ENCODE measurements around the gene HAND1.
"Not testable (repeated sequence)": the region's sequence is repeated elsewhere in the genome, so short reads cannot be mapped to it uniquely, and the experiment has no call there.

HAND1 gene

GRCh38 chr5:154521756-154522155 lies 43.7 kb upstream of the HAND1 start:
- TF ChIP-seq, protein P1, sequence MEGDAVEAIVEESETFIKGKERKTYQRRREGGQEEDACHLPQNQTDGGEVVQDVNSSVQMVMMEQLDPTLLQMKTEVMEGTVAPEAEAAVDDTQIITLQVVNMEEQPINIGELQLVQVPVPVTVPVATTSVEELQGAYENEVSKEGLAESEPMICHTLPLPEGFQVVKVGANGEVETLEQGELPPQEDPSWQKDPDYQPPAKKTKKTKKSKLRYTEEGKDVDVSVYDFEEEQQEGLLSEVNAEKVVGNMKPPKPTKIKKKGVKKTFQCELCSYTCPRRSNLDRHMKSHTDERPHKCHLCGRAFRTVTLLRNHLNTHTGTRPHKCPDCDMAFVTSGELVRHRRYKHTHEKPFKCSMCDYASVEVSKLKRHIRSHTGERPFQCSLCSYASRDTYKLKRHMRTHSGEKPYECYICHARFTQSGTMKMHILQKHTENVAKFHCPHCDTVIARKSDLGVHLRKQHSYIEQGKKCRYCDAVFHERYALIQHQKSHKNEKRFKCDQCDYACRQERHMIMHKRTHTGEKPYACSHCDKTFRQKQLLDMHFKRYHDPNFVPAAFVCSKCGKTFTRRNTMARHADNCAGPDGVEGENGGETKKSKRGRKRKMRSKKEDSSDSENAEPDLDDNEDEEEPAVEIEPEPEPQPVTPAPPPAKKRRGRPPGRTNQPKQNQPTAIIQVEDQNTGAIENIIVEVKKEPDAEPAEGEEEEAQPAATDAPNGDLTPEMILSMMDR (IDR thresholded peaks at IDR 0.05; ENCODE audit: low read depth, low read length), result no peak

GRCh38 chr5:154520861-154521453 lies 42.9 kb upstream of the HAND1 start:
- DNase-seq (ENCODE audit: extremely low read depth, low read depth), result no peak
- TF ChIP-seq, protein P1 (IDR thresholded peaks at IDR 0.05; ENCODE audit: low read depth, low read length), result peak; percentile 57

More at GRCh38 chr5:154521756-154522155, 43.7 kb upstream of the HAND1 start:
- DNase-seq (ENCODE audit: extremely low read depth, low read depth), result no peak

DNA sequence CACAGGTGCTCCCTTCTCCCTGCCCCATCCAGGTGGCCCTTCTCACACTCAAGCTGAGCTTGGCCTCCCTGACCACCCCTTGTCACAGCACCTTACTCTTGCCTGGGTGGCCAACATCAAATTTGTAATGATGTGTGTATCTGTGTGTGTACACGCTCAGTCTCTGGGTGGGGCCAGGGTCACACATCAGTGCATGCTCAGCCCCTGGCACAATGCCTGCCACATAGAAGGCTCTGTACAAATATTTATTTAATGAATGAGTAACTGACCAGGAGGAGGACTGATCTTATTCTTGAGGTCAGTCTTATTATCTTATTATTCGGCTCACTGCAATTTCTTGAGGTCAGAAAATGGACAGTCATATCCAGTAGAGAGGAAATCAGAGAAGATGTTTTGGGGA lies 41.3 kb upstream of the HAND1 start:
- DNase-seq (ENCODE audit: extremely low read depth, low read depth), result peak; percentile 8
- TF ChIP-seq, protein P1 (IDR thresholded peaks at IDR 0.05; ENCODE audit: low read depth, low read length), result no peak

GRCh38 chr5:154518438-154518867 lies 40.4 kb upstream of the HAND1 start:
- DNase-seq (ENCODE audit: extremely low read depth, low read depth), result no peak

DNA sequence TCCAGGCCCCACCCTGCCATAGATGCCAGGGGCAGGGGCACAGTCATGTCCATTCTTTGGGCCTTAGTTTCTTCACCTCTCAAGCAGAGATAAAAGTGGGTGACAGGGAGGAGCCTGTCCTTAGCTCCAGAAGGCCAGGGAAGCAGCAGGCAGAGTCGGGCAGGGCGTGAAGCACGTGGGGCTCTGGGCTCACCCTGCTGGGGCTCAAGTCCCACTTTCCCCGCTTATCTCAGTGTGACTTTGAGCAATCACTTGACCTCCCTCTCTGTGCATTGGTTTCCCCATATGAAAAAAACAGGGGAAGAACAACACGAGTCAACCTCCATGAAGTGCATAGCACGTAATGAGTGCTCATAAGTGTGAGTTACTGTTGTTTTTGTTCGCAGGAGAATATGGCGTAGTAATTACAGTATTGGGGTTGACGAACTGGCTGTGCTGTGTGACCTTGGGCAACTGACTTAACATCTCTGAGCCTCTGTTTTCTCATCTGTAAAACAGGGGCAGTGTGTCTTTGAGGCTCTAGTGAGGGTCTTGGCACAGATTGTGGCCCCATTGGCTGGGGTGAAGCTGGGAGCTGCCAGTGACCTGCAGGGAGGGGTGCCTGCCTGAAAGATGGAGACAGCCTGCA lies 39.9 kb upstream of the HAND1 start:
- TF ChIP-seq, protein P1 (IDR thresholded peaks at IDR 0.05; ENCODE audit: low read depth, low read length), result no peak
- DNase-seq (ENCODE audit: extremely low read depth, low read depth), result no peak

More at GRCh38 chr5:154518438-154518867, 40.4 kb upstream of the HAND1 start:
- TF ChIP-seq, protein P1 (IDR thresholded peaks at IDR 0.05; ENCODE audit: low read depth, low read length), result no peak

GRCh38 chr5:154517181-154517580 lies 39.2 kb upstream of the HAND1 start:
- DNase-seq (ENCODE audit: extremely low read depth, low read depth), result no peak
- TF ChIP-seq, protein P1 (IDR thresholded peaks at IDR 0.05; ENCODE audit: low read depth, low read length), result no peak

DNA sequence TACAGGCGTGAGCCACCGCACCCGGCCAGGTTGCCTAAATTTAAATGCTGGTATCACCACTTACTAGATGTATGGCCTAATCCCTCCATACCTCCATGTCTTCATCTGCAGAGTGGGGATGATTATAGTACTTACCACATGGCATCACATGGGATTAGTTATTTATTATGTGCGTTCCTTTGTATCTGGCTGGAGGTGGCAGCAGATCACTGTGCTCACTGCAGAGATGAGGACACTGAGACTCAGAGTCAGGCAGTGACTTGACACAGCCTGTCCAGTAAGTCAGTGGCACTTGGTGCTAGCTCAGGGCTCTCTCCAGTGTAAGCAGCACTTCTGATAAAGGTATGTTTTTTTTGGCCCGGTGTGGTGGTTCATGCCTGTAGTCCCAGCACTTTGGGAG lies 38.4 kb upstream of the HAND1 start:
- no peak for DNase-seq (ENCODE audit: extremely low read depth, low read depth)
- TF ChIP-seq, protein P1 (IDR thresholded peaks at IDR 0.05; ENCODE audit: low read depth, low read length), result no peak

GRCh38 chr5:154515488-154515887 lies 37.5 kb upstream of the HAND1 start:
- not testable (repeated sequence) for DNase-seq (ENCODE audit: extremely low read depth, low read depth)

All from AG09319 (cell line).